GM12878 (cell line): ENCODE measurements around the gene PSMD14. TPM values are rescaled to one million over a fixed set of nuclear protein-coding genes. Genes with fewer than 3 reads are reported as not detected.

Experiments used
- ATAC-seq: fragments of 200-7000 bp; cut with Tn5 transposase; 3 replicates; pipeline ENCODE4 v1.9.1; 2020; ENCODE audit warnings: mild to moderate bottlenecking, moderate library complexity
- BruUV-seq: library from RNA; stranded (reverse); fragments of 400-500 nt; replicated peaks from 2 replicates; lab custom pipeline; 2021; lab: Mats Ljungman, UMichigan
- CTCF ChIA-PET: fragments of 300-600 bp; sonication (Branson Sonifier 250); formaldehyde crosslinking; extraction: SDS; loops from one replicate; lab custom pipeline; 2021; ENCODE audit warnings: inconsistent platforms; lab: Yijun Ruan, JAX
- POLR2A ChIA-PET: fragments of 350-600 bp; formaldehyde crosslinking; extraction: SDS; loops from one replicate; lab custom pipeline; 2021; ENCODE audit warnings: inconsistent platforms; lab: Charles Lee
- RAD21 ChIA-PET: fragments of 300-600 bp; sonication (Branson Sonifier 250); formaldehyde crosslinking; loops from one replicate; lab custom pipeline; 2023; ENCODE audit warnings: antibody characterized with exemption; ENCODE audit not compliant: unreplicated experiment; lab: Charles Lee
- SMC1A ChIA-PET: fragments of 300-600 bp; sonication (Branson Sonifier 250); formaldehyde crosslinking; loops from one replicate; lab custom pipeline; 2023; ENCODE audit not compliant: unreplicated experiment, uncharacterized antibody; lab: Charles Lee
- DNase-seq: peaks from one replicate; pipeline ENCODE4 v3.0.0-alpha.2; 2011; ENCODE audit warnings: low read depth, low spot score
- FAIRE-seq: peaks from 3 replicates; lab custom pipeline; 2011; peaks lifted over from hg19 to GRCh38; lab: Jason Lieb, UNC
- H2AFZ ChIP-seq: 2 replicates; pipeline ENCODE4 v1.6.0; 2011; ENCODE audit warnings: low read depth, low read length, control low read depth; ENCODE audit not compliant: control insufficient read depth
- H3K27ac ChIP-seq: 2 replicates; pipeline ENCODE4 v1.5.1; 2011; ENCODE audit warnings: control low read depth; ENCODE audit not compliant: control insufficient read depth, insufficient read depth
- H3K27me3 ChIP-seq, 2 experiments: replicated peaks in 1 of 2; 2 replicates each; pipeline versions ENCODE4 v1.6.0 to v1.6.1; 2011; ENCODE audit warnings: low read length in 1 of 2; ENCODE audit not compliant: control insufficient read depth in 2 of 2, insufficient read depth in 2 of 2
- H3K36me3 ChIP-seq, 2 experiments: 2 replicates each; pipeline ENCODE4 v1.5.1; 2011; ENCODE audit warnings: low read length in 1 of 2; ENCODE audit not compliant: control insufficient read depth in 2 of 2, insufficient read depth in 2 of 2
- H3K4me1 ChIP-seq: 2 replicates; pipeline ENCODE4 v1.6.1; 2011; ENCODE audit warnings: mild to moderate bottlenecking, low read length, moderate library complexity, mixed read lengths; ENCODE audit not compliant: control insufficient read depth, insufficient read depth
- H3K4me2 ChIP-seq: 2 replicates; pipeline ENCODE4 v1.6.0; 2011; ENCODE audit warnings: control low read depth; ENCODE audit not compliant: control insufficient read depth, insufficient read depth
- H3K4me3 ChIP-seq: fragments of 200-600 bp; sonication (generic); 2 replicates; pipeline ENCODE4 v1.5.1; 2016
- H3K79me2 ChIP-seq: 2 replicates; pipeline ENCODE4 v1.6.0; 2011; ENCODE audit warnings: low read length; ENCODE audit not compliant: control insufficient read depth, insufficient read depth
- H3K9ac ChIP-seq: 2 replicates; pipeline ENCODE4 v1.8.0; 2011; ENCODE audit warnings: low read length, control low read depth, mixed read lengths; ENCODE audit not compliant: control insufficient read depth, insufficient read depth
- H3K9me3 ChIP-seq: replicated peaks from 3 replicates; pipeline ENCODE4 v1.5.1; 2011; ENCODE audit warnings: mild to moderate bottlenecking, low read length; ENCODE audit not compliant: control insufficient read depth, insufficient read depth
- H4K20me1 ChIP-seq: 2 replicates; pipeline ENCODE4 v1.6.0; 2011; ENCODE audit not compliant: control insufficient read depth, insufficient read depth
- CEBPZ ChIP-seq: fragments of 150-350 bp; IDR thresholded peaks from 2 replicates; pipeline ENCODE4 v1.6.1; 2016; ENCODE audit warnings: low read depth, low read length
- CTCF ChIP-seq, 3 experiments: IDR thresholded peaks in 2 of 3; conservative IDR thresholded peaks in 1 of 3; 2 replicates each; pipeline ENCODE4 v1.5.1; 2011; ENCODE audit warnings: low read depth in 3 of 3, low read length in 3 of 3, mild to moderate bottlenecking in 3 of 3, control low read depth in 2 of 3, moderate library complexity in 2 of 3, inconsistent platforms in 1 of 3, mixed read lengths in 1 of 3; ENCODE audit not compliant: control insufficient read depth in 2 of 3, insufficient read depth in 1 of 3; ENCODE audit errors: extremely low read depth in 1 of 3
- E4F1 ChIP-seq: fragments of 450-650 bp; IDR thresholded peaks from 2 replicates; pipeline ENCODE4 v1.6.1; 2018; ENCODE audit warnings: borderline replicate concordance, mild to moderate bottlenecking; ENCODE audit not compliant: partially characterized antibody
- HDGF ChIP-seq: fragments of 450-650 bp; IDR thresholded peaks from 2 replicates; pipeline ENCODE4 v1.6.1; 2016; ENCODE audit warnings: antibody characterized with exemption
- IRF4 ChIP-seq: IDR thresholded peaks from 2 replicates; pipeline ENCODE4 v1.6.1; 2011; ENCODE audit warnings: low read depth, low read length
- NFXL1 ChIP-seq: fragments of 450-650 bp; IDR thresholded peaks from 2 replicates; pipeline ENCODE4 v1.6.1; 2017; ENCODE audit warnings: antibody characterized with exemption, mild to moderate bottlenecking, borderline replicate concordance
- NR2C1 ChIP-seq: fragments of 450-650 bp; IDR thresholded peaks from 2 replicates; pipeline ENCODE4 v1.6.1; 2017; ENCODE audit warnings: antibody characterized with exemption, mild to moderate bottlenecking, moderate library complexity
- RELB ChIP-seq: fragments of 450-650 bp; IDR thresholded peaks from 2 replicates; pipeline ENCODE4 v1.6.1; 2017; ENCODE audit warnings: low read depth, mild to moderate bottlenecking, moderate library complexity
- SP1 ChIP-seq: IDR thresholded peaks from one replicate; pipeline ENCODE4 v1.6.1; 2011; ENCODE audit warnings: low read depth, low read length
- STAT3 ChIP-seq: IDR thresholded peaks from 2 replicates; pipeline ENCODE4 v1.6.1; 2011; ENCODE audit warnings: low read depth, low read length, improper control_type of control experiment
- SUZ12 ChIP-seq: fragments of 200-600 bp; sonication (generic); IDR thresholded peaks from one replicate; pipeline ENCODE4 v1.6.1; 2018; ENCODE audit warnings: antibody characterized with exemption, mild to moderate bottlenecking; ENCODE audit not compliant: unreplicated experiment
- YBX1 ChIP-seq: fragments of 450-650 bp; IDR thresholded peaks from 2 replicates; pipeline ENCODE4 v1.6.1; 2016; ENCODE audit warnings: antibody characterized with exemption
- ZBED1 ChIP-seq: IDR thresholded peaks from 2 replicates; pipeline ENCODE4 v1.6.1; 2016; ENCODE audit warnings: borderline replicate concordance
- ZNF207 ChIP-seq: fragments of 450-650 bp; IDR thresholded peaks from 2 replicates; pipeline ENCODE4 v1.6.1; 2014; ENCODE audit warnings: antibody characterized with exemption, mild to moderate bottlenecking, borderline replicate concordance
- WGBS: methylation state at CpG from one replicate; pipeline ENCODE4 v1.1.6; 2016; ENCODE audit warnings: low lambda C conversion rate; ENCODE audit not compliant: insufficient replicate concordance, insufficient coverage; ENCODE audit errors: missing lambda C conversion rate; 5-methylcytosine and 5-hydroxymethylcytosine counted together
- in situ Hi-C: fragments of 300-500 bp; cut with MboI; formaldehyde crosslinking; loops from 9 replicates; pipeline ENCODE4 v1.14.3; 2018; ENCODE audit warnings: mixed read lengths
- intact Hi-C: fragments of 100-400 bp; cut with micrococcal nuclease; formaldehyde crosslinking; loops from one replicate; pipeline ENCODE4 v1.14.2; 2022; ENCODE audit not compliant: unreplicated experiment
- polyA plus RNA-seq, 11 experiments: library from polyadenylated mRNA; depleted of rRNA in 4 of 11; unstranded in 6 of 11; stranded (reverse) in 5 of 11; fragments of >200 nt; fragmentation: Nextera tagmentation in 4 of 11; fragmentation: Illumina TruSeq in 1 of 11; extraction: Ambion mirVana in 4 of 11; extraction: Trizol in 1 of 11; gene quantifications; 1 replicate in 1 of 11; 2 replicates in 10 of 11; pipeline versions ENCODE4 v1.2.1 to v1.2.3, GENCODE V29; 2011 to 2016; ENCODE audit warnings: inconsistent platforms in 2 of 11, missing spikeins in 2 of 11, low read depth in 1 of 11
- total RNA-seq, 4 experiments: library from RNA; depleted of rRNA in 3 of 4; stranded (reverse); fragments of >200 nt in 3 of 4; fragmentation: Illumina TruSeq in 1 of 4; extraction: Trizol in 1 of 4; gene quantifications; 2 replicates each; pipeline versions ENCODE4 v1.2.1 to v1.2.3, GENCODE V29; 2013 to 2021

Gene PSMD14
- total and polyA plus RNA-seq, 10 of the 15 experiments (the other 5 are each of a cell fraction or from before 2014, with no cell fraction given), result 70.5 to 253 (median 127) TPM

GRCh38 chr2:161367675-161368074 is 59.5 kb downstream of the PSMD14 start (continued):
- TF ChIP-seq RELB (no peak), NR2C1 (no peak), CEBPZ (no peak), SP1 (no peak), YBX1 (no peak), HDGF (no peak)
- TF ChIP-seq, all 136 proteins: peak for 0

GRCh38 chr2:161369311-161369710 is 61.1 kb downstream of the PSMD14 start:
- no peaks in the 10 kb centered on the region for H4K20me1 ChIP-seq
- POLR2A ChIA-PET, result no interaction called here
- SMC1A ChIA-PET, result interaction anchor here (1.4 kb wide), 1 partner anchor 9 kb away, joined by 3 read pairs; no protein-coding TSS in a partner anchor
- H3K4me1 ChIP-seq, result no peaks in the 10 kb centered on the region; the same call in 1 of the 2 replicates
- RAD21 ChIA-PET, result no interaction called here
- CTCF ChIA-PET, result interaction anchor here (1.1 to 1.7 kb wide), 3 partner anchors 9 to 14 kb away, joined by 3 to 5 read pairs (median 4); no protein-coding TSS in a partner anchor
- H3K9me3 ChIP-seq, result no peaks in the 10 kb centered on the region
- intact Hi-C loops (no loop called here), in situ Hi-C loops (no loop called here)
- H2AFZ ChIP-seq, result no peak overlapping the region
- BruUV-seq, result no TSS peak
- no peak overlapping the region for H3K27ac ChIP-seq
- no peak overlapping the region for H3K9ac ChIP-seq
- WGBS, result 97% methylated on average over 2 of the region's 2 CpGs
- no peak overlapping the region for H3K4me2 ChIP-seq
- FAIRE-seq (no peak), ATAC-seq (no peak), DNase-seq (no peak)
- peaks cover 0 to 12% of the 10 kb centered on the region in 2 experiments; a peak in 1 of 4 replicates for H3K36me3 ChIP-seq
- H3K79me2 ChIP-seq, result peaks cover 9% of the 10 kb centered on the region
- H3K27me3 ChIP-seq, result no peaks in the 10 kb centered on the region
- no peak overlapping the region for H3K4me3 ChIP-seq
- TF ChIP-seq SP1, result no peak
- TF ChIP-seq STAT3, result no peak
- no peak for TF ChIP-seq NFXL1
- no peak for TF ChIP-seq ZBED1
- TF ChIP-seq SUZ12, result no peak
- no peak for TF ChIP-seq ZNF207
- TF ChIP-seq E4F1, result no peak
- no peak for TF ChIP-seq CTCF (IDR thresholded peaks at IDR 0.05 in 2 of 3, conservative IDR thresholded peaks at IDR 0.05 in 1 of 3; ENCODE audit: control insufficient read depth in 2 of 3, extremely low read depth in 1 of 3, insufficient read depth in 1 of 3, low read depth in 3 of 3, low read length in 3 of 3)
- TF ChIP-seq IRF4, result no peak
